ENCODE measurements around the gene PPFIA1.

DNA sequence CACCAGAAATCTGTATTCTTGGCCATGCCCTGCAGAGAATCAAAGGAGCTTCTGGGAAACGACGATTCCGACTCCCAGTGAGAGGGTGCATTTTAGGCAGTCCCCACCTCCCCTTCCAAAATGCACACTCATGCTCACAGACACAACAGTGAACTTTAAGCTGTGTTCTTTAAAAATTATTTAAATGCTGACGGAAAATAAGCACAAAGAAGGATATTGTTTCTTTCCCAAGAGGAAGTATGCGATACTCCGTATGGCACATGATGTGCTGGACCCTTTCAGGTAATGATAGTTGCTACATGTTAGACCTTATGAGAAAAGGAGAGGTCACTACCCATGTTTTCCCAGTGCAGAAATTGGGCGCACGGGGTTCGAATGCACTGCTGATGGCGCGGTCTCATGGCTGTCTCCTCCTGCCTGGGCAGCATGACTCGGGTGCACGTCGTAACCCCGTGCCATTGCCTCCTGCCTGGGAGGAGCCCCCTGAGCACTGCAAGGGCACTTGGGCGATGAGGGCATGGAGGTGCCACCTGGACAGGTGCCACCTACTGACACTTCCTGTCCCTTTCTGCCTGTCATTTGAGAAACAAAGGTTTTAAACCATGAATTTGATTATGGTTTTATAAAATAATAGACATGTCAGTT, 64.0 kb downstream of the PPFIA1 start:
- TF ChIP-seq, protein P1, sequence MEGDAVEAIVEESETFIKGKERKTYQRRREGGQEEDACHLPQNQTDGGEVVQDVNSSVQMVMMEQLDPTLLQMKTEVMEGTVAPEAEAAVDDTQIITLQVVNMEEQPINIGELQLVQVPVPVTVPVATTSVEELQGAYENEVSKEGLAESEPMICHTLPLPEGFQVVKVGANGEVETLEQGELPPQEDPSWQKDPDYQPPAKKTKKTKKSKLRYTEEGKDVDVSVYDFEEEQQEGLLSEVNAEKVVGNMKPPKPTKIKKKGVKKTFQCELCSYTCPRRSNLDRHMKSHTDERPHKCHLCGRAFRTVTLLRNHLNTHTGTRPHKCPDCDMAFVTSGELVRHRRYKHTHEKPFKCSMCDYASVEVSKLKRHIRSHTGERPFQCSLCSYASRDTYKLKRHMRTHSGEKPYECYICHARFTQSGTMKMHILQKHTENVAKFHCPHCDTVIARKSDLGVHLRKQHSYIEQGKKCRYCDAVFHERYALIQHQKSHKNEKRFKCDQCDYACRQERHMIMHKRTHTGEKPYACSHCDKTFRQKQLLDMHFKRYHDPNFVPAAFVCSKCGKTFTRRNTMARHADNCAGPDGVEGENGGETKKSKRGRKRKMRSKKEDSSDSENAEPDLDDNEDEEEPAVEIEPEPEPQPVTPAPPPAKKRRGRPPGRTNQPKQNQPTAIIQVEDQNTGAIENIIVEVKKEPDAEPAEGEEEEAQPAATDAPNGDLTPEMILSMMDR (IDR thresholded peaks at IDR 0.05) = no peak
- TF ChIP-seq POLR2A (IDR thresholded peaks at IDR 0.05) = no peak
